ENCODE data around the gene CAPN3.

CAPN3 gene

DNA sequence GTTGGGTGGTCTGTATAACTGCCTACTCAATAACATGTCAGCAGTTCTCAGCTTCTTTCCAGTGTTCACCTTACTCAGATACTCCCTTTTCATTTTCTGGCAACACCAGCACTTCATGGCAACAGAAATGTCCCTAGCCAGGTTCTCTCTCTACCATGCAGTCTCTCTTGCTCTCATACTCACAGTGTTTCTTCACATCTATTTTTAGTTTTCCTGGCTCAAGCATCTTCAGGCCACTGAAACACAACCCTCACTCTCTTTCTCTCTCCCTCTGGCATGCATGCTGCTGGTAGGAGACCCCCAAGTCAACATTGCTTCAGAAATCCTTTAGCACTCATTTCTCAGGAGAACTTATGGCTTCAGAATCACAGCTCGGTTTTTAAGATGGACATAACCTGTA, at the start of gene CAPN3:
Gene CAPN3 (plus strand): TSS at position 253 of the 400 bp plus-strand sequence. CDS start 305 bp downstream, outside the sequence.
- TF ChIP-seq TEAD4 (IDR thresholded peaks at IDR 0.05): no peak

DNA sequence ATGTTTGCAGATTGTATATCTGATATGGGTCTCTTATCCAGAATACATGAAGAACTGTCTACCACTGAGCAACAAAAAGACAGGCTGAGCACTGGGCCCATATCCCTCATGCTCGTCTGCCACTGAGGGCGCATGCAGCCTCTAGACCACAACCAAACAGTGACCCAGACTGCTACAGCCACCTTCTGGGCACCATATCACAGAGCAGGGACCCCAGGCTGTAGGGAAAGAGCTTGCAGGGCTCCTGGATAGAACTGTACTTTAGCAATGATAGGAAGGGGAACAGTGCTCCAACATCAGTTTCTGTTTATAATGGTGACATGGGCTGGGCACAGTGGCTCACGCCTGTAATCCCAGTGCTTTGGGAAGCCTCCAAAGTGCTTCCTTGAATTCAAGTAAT, 45.8 kb upstream of the CAPN3 start:
- TF ChIP-seq REST (IDR thresholded peaks at IDR 0.05; ENCODE audit: low read depth): no peak
- TF ChIP-seq EP300 (IDR thresholded peaks at IDR 0.05; ENCODE audit: borderline replicate concordance): no peak
- no peak for TF ChIP-seq CEBPB (IDR thresholded peaks at IDR 0.05)

DNA sequence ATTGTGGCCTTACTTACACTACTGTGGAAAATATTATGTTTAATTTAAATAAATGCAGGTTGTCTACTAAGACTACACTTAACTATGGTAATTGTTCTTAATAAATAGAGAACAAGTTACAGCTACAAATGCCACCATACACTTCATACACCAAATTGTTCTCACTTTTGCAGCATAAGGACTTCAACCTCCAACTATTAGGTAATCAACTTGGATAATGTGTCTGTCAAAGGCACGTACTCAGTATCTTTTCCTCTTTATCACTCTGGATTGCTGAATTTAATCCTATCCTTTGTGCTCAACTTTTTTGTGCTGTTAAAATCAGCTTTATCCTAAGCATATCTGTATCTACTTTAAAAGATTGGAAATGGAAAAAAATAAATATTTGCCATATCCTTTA, 44.5 kb upstream of the CAPN3 start:
- TF ChIP-seq CEBPB (IDR thresholded peaks at IDR 0.05) (no peak), USF1 (IDR thresholded peaks at IDR 0.05) (no peak)
- TF ChIP-seq, protein P1, sequence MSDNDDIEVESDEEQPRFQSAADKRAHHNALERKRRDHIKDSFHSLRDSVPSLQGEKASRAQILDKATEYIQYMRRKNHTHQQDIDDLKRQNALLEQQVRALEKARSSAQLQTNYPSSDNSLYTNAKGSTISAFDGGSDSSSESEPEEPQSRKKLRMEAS (IDR thresholded peaks at IDR 0.05): no peak

DNA sequence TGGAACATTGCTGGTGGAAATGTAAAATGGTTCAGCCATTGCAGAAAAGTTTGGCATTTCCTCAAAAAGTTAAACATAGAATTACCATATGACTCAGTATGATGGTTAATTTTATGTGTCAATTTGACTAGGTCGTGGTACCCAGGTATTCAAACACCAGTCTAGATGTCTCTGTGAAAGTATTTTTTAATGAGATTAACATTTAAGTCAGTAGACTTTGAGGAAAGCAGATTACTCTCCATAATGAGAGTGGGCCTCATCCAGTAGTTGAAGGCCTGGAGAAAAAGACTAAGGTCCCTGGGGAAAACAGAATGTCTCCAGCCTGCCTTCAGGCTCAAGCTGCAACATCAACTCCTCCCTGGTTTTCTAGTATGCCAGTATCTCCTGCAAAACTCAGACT, 43.8 kb upstream of the CAPN3 start:
- TF ChIP-seq CEBPB (IDR thresholded peaks at IDR 0.05): no peak
- TF ChIP-seq, protein P1 (IDR thresholded peaks at IDR 0.05): no peak
- TF ChIP-seq TCF12 (IDR thresholded peaks at IDR 0.05; ENCODE audit: low read depth): no peak
- no peak for TF ChIP-seq EP300 (IDR thresholded peaks at IDR 0.05; ENCODE audit: borderline replicate concordance)
- no peak for TF ChIP-seq TEAD4 (IDR thresholded peaks at IDR 0.05)
- TF ChIP-seq USF1 (IDR thresholded peaks at IDR 0.05): no peak

- no peak for TF ChIP-seq CREB1 (IDR thresholded peaks at IDR 0.05; ENCODE audit: low read depth)
- no peak for TF ChIP-seq EGR1 (IDR thresholded peaks at IDR 0.05)
- TF ChIP-seq TCF12 (IDR thresholded peaks at IDR 0.05; ENCODE audit: low read depth): no peak
These were observed 40.1 kb upstream of the CAPN3 start for GRCh38 chr15:42319206-42319605.

DNA sequence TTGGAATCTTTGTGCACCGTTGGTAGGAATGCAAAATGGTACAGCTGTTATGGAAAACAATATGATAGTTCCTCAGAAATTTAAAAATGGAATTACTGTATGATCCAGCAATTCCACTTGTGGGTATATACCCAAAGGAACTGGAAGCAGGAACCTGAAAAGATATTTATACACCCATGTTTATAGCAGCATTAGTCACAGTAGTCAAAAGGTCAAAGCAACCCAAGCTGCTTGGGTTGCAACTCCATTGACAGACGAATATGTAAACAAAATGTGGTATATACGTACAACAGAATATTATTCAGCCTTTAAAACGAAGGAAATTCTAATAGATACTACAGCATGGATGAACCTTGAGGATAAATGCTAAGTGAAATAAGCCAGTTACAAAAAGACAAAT, 35.0 kb upstream of the CAPN3 start:
- TF ChIP-seq NFIC (IDR thresholded peaks at IDR 0.05) (no peak), YY1 (IDR thresholded peaks at IDR 0.05; ENCODE audit: low read depth) (no peak), TCF12 (IDR thresholded peaks at IDR 0.05; ENCODE audit: low read depth) (no peak), USF1 (IDR thresholded peaks at IDR 0.05) (no peak), CREB1 (IDR thresholded peaks at IDR 0.05; ENCODE audit: low read depth) (no peak), EGR1 (IDR thresholded peaks at IDR 0.05) (no peak), TAF1 (IDR thresholded peaks at IDR 0.05; ENCODE audit: low read depth) (no peak), TEAD4 (IDR thresholded peaks at IDR 0.05) (no peak), FOXM1 (IDR thresholded peaks at IDR 0.05; ENCODE audit: borderline replicate concordance, low read depth) (no peak), REST (IDR thresholded peaks at IDR 0.05; ENCODE audit: low read depth) (no peak), ZBTB7A (IDR thresholded peaks at IDR 0.05; ENCODE audit: low read depth) (no peak), RAD21 (IDR thresholded peaks at IDR 0.05; ENCODE audit: low read depth) (no peak), CEBPB (IDR thresholded peaks at IDR 0.05) (no peak), EP300 (IDR thresholded peaks at IDR 0.05; ENCODE audit: borderline replicate concordance) (no peak)
- TF ChIP-seq, protein P1 (IDR thresholded peaks at IDR 0.05): no peak

GRCh38 chr15:42329161-42329560, 30.1 kb upstream of the CAPN3 start:
- no peak for TF ChIP-seq ZBTB7A (IDR thresholded peaks at IDR 0.05; ENCODE audit: low read depth)
- no peak for TF ChIP-seq RAD21 (IDR thresholded peaks at IDR 0.05; ENCODE audit: low read depth)
- TF ChIP-seq CREB1 (IDR thresholded peaks at IDR 0.05; ENCODE audit: low read depth): no peak
- TF ChIP-seq TEAD4 (IDR thresholded peaks at IDR 0.05): no peak
- TF ChIP-seq EP300 (IDR thresholded peaks at IDR 0.05; ENCODE audit: borderline replicate concordance): no peak
- no peak for TF ChIP-seq NFIC (IDR thresholded peaks at IDR 0.05)
- TF ChIP-seq, protein P1 (IDR thresholded peaks at IDR 0.05): no peak
- no peak for TF ChIP-seq TAF1 (IDR thresholded peaks at IDR 0.05; ENCODE audit: low read depth)
- TF ChIP-seq TCF12 (IDR thresholded peaks at IDR 0.05; ENCODE audit: low read depth): no peak
- no peak for TF ChIP-seq USF1 (IDR thresholded peaks at IDR 0.05)
- TF ChIP-seq EGR1 (IDR thresholded peaks at IDR 0.05): no peak
- no peak for TF ChIP-seq FOXM1 (IDR thresholded peaks at IDR 0.05; ENCODE audit: borderline replicate concordance, low read depth)
- no peak for TF ChIP-seq CEBPB (IDR thresholded peaks at IDR 0.05)
- no peak for TF ChIP-seq YY1 (IDR thresholded peaks at IDR 0.05; ENCODE audit: low read depth)
- TF ChIP-seq REST (IDR thresholded peaks at IDR 0.05; ENCODE audit: low read depth): no peak

Measured in Ishikawa (cell line).